Heart left ventricle (tissue), 16 donors: ENCODE data around the gene KLRC4. TPM values are rescaled to one million over a fixed set of nuclear protein-coding genes. Genes with fewer than 3 reads are reported as not detected.
A peak's percentile ranks its signal among the peaks of the same experiment; 100 is the strongest.
"Not testable (repeated sequence)": the region's sequence is repeated elsewhere in the genome, so short reads cannot be mapped to it uniquely, and the experiment has no call there.

Experiments
- ATAC-seq, 4 donors: fragments of 200-7000 bp; cut with Tn5 transposase; one replicate each; pipeline ENCODE4 v1.9.1; 2020 to 2022; ENCODE audit warnings: moderate library complexity in 4 of 4, mild to moderate bottlenecking in 3 of 4, moderate number of reproducible peaks in 1 of 4
- DNase-seq, 5 donors: peaks; one replicate each; pipeline ENCODE4 v3.0.0-alpha.2; 2020
- H3K27ac ChIP-seq, 12 donors: fragments of 200-600 bp; sonication (generic) in 4 of 12; one replicate each; pipeline versions ENCODE4 v1.5.0 to v1.8.0; 2016 to 2022; ENCODE audit warnings: mild to moderate bottlenecking in 2 of 12
- H3K27me3 ChIP-seq, 9 donors: fragments of 200-600 bp; sonication (generic) in 2 of 9; one replicate each; pipeline versions ENCODE4 v1.5.1 to v1.8.0; 2016 to 2022; ENCODE audit warnings: mild to moderate bottlenecking in 3 of 9
- H3K36me3 ChIP-seq, 9 donors: fragments of 200-600 bp; sonication (generic) in 2 of 9; one replicate each; pipeline versions ENCODE4 v1.5.0 to v1.8.0; 2018 to 2022; ENCODE audit warnings: mild to moderate bottlenecking in 2 of 9
- H3K4me1 ChIP-seq, 12 donors: fragments of 200-600 bp; sonication (generic) in 4 of 12; one replicate each; pipeline versions ENCODE4 v1.5.0 to v1.8.0; 2016 to 2022; ENCODE audit warnings: mild to moderate bottlenecking in 3 of 12
- H3K4me3 ChIP-seq, 12 donors: fragments of 200-600 bp; sonication (generic) in 4 of 12; one replicate each; pipeline versions ENCODE4 v1.5.0 to v1.8.0; 2017 to 2022; ENCODE audit warnings: mild to moderate bottlenecking in 9 of 12, moderate library complexity in 4 of 12
- H3K9me3 ChIP-seq, 12 donors: fragments of 200-600 bp; sonication (generic) in 4 of 12; one replicate each; pipeline versions ENCODE4 v1.5.0 to v1.8.0; 2016 to 2022; ENCODE audit warnings: mild to moderate bottlenecking in 1 of 12
- POLR2A ChIP-seq, 2 donors: fragments of 450-650 bp; IDR thresholded peaks; one replicate each; pipeline ENCODE4 v1.6.1; 2017; ENCODE audit warnings: antibody characterized with exemption in 2 of 2, mild to moderate bottlenecking in 2 of 2, moderate library complexity in 2 of 2
- WGBS, 4 donors: extraction: QIAGEN DNeasy Blood & Tissue Kit in 2 of 4; methylation state at CpG; one replicate each; pipeline versions ENCODE4 v1.1.5 to v1.1.7; 2013 to 2018; 5-methylcytosine and 5-hydroxymethylcytosine counted together
- intact Hi-C, 10 donors: fragments of 100-400 bp; cut with DNase I; formaldehyde crosslinking; loops; one replicate each; pipeline versions ENCODE4 v1.11.1 to v1.14.2; 2022
- polyA plus RNA-seq, 2 donors: library from polyadenylated mRNA; stranded (reverse); fragments of 200-250 nt; gene quantifications; one replicate each; pipeline ENCODE4 v1.2.3, GENCODE V29; 2013
- total RNA-seq, 9 donors: library from RNA; depleted of rRNA in 2 of 9; stranded (reverse); fragments of >200 nt in 2 of 9; fragmentation: NEBNext Ultra II Directional in 3 of 9; extraction: Animal tissue kit (Norgen Biotek cat#: 25700) in 3 of 9; gene quantifications; one replicate each; pipeline versions ENCODE4 v1.1.0 to v1.2.4, GENCODE V29; 2016 to 2023
- TF ChIP-seq, protein P1 (sequence below), 12 donors: fragments of 200-600 bp; sonication (generic) in 4 of 12; IDR thresholded peaks; one replicate each; pipeline versions ENCODE4 v1.5.0 to v1.8.0; 2018 to 2022; ENCODE audit warnings: antibody characterized with exemption in 12 of 12, mild to moderate bottlenecking in 5 of 12
- donor health status: ischemic (EF 13 %, LVEDD 7.1; RV severe dilation, severe dysfunction).
- donor health status: healthy with polysubstance abuse.
- donor health status: DM: no; HTN: yes; CAD: no.
- donor health status: DM: no; HTN: no; CAD: no.
- donor health status: ischemic (EF 25% LVEDD 6.9; RV normal size, moderate dysfunction).
- donor health status: ischemic (EF 25% LVEDD 5.7; RV mildly dilated, moderate dysfunction).
- donor health status: healthy.
- donor health status: DM: yes; HTN: yes; CAD: no.
- donor health status: ischemic (EF 35%, LVEDD 5.7; RV mildly dilated, moderate dysfunction).
- donor health status: nonischemic (EF 11% LVEDD 7.7; RV severe dilation, severe dysfunction).
- donor health status: DM: yes; HTN: yes; CAD: no.
- donor health status: PGD.
- donor health status: ischemic (EF 29% LVEDD 5.4; RV normal size, mild dysfunction).
- donor health status: nonischemic (EF 23%, LVEDD 6.1; RV moderate dilation, normal function).

The KLRC4 gene
- total and polyA plus RNA-seq, 11 donors, result 1.1 TPM; not detected in 10

DNA sequence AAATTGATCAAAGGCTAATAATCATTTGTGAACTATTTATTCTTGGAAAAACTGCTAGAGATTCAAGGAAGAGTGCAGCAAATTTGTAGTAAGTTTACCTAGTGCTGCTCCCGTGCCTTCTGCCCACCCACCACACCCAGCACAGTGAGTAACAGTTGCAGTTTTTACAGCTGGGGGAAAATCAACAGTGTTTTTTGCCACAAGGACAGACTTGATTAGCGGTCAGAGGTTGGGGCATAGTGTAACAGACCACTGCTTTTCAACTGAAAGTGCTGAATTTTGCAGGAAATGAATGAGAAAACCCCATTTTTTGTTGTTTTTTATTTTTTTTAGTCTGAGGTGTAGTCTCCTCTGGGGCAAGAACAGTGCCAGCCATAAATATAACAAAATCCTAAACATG, 12.3 kb downstream of the KLRC4 start:
- WGBS, 4 donors, result 49 to 77% (median 61%) methylated on average over 2 of the region's 2 CpGs
- no peak overlapping the region for H3K4me3 ChIP-seq
- no peaks in the 10 kb centered on the region for H3K36me3 ChIP-seq
- no peaks in the 10 kb centered on the region for H3K27me3 ChIP-seq
- H3K9me3 ChIP-seq, result no peaks in the 10 kb centered on the region
- H3K4me1 ChIP-seq, result peaks cover 0 to 22% (median 0%) of the 10 kb centered on the region in 12 donors
- ATAC-seq, result no peak
- TF ChIP-seq, protein P1, sequence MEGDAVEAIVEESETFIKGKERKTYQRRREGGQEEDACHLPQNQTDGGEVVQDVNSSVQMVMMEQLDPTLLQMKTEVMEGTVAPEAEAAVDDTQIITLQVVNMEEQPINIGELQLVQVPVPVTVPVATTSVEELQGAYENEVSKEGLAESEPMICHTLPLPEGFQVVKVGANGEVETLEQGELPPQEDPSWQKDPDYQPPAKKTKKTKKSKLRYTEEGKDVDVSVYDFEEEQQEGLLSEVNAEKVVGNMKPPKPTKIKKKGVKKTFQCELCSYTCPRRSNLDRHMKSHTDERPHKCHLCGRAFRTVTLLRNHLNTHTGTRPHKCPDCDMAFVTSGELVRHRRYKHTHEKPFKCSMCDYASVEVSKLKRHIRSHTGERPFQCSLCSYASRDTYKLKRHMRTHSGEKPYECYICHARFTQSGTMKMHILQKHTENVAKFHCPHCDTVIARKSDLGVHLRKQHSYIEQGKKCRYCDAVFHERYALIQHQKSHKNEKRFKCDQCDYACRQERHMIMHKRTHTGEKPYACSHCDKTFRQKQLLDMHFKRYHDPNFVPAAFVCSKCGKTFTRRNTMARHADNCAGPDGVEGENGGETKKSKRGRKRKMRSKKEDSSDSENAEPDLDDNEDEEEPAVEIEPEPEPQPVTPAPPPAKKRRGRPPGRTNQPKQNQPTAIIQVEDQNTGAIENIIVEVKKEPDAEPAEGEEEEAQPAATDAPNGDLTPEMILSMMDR (IDR thresholded peaks at IDR 0.05), result no peak
- no peak for TF ChIP-seq POLR2A (IDR thresholded peaks at IDR 0.05)
- DNase-seq, result no peak
- intact Hi-C loops, result no loop called here
- H3K27ac ChIP-seq, result peak overlapping the region in 1 of 12 donors; percentile 0

DNA sequence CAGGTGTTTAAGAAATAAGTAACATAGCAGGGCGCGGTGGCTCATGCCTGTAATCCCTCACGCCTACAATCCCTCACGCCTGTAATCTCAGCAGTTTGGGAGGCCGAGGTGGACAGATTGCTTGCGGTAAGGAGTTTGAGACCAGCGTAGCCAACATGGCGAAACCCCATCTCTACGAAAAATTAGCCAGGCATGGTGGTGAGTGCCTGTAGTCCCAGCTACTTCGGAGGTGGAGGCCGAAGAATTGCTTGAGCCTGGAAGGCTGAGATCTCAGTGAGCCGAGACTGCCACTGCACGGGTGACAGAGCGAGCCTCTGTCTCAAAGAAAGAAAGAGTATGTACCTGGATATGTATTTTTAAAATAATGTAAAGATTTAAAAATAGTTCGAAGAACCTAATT, 13.4 kb downstream of the KLRC4 start:
- intact Hi-C loops, H3K9me3 ChIP-seq, H3K36me3 ChIP-seq, H3K4me3 ChIP-seq, H3K27me3 ChIP-seq, DNase-seq, ATAC-seq: not testable (repeated sequence)
- Histone ChIP-seq H3K4me1 (peaks cover 0 to 28% (median 0%) of the 10 kb centered on the region in 12 donors), H3K27ac (peak overlapping the region in 2 of 12 donors; percentile 40 to 74)
- WGBS, 4 donors, result 89 to 94% (median 92%) methylated on average over 15 of the region's 15 CpGs

GRCh38 chr12:10395390-10395998, 14.1 kb downstream of the KLRC4 start:
- Histone ChIP-seq H3K27ac (peak overlapping the region in 5 of 12 donors; percentile 11 to 74 (median 38)), H3K4me3 (peak overlapping the region in 2 of 12 donors; percentile 3 to 16)

DNA sequence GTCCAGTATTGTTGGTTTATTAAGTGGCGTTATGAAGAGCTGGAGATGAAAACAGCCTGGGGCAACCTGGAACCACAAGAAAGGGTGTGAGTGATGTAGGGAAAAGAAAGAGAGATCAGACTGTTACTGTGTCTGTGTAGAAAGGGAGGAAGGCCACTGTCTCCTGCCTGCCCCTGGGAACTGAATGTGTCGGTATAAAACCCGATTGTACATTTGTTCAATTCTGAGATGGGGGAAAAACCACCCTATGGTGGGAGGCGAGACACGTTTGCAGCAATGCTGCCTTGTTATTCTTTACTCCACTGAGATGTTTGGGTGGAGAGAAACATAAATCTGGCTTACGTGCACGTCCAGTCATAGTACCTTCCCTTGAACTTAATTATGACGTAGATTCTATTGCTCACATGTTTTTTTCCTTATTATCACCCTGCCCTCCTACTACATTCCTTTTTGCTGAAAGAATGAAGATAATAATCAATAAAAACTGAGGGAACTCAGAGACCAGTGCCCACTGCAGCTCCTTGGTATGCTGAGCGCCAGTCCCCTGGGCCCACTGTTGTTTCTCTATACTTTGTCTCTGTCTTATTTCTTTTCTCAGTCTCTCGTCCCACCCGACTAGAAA, 14.9 kb downstream of the KLRC4 start:
- 84 to 93% (median 85%) methylated on average over 11 of the region's 11 CpGs for WGBS, 4 donors
- DNase-seq, H3K4me3 ChIP-seq, H3K9me3 ChIP-seq, ATAC-seq, H3K36me3 ChIP-seq, H3K27me3 ChIP-seq, intact Hi-C loops: not testable (repeated sequence)
- H3K4me1 ChIP-seq, result peaks cover 0 to 28% (median 0%) of the 10 kb centered on the region in 12 donors
- H3K27ac ChIP-seq, result peak overlapping the region in 1 of 12 donors; percentile 74

More at GRCh38 chr12:10395390-10395998, 14.1 kb downstream of the KLRC4 start:
- TF ChIP-seq POLR2A (IDR thresholded peaks at IDR 0.05), result no peak
- TF ChIP-seq, protein P1 (IDR thresholded peaks at IDR 0.05), result no peak
- Histone ChIP-seq H3K4me1 (peaks cover 0 to 28% (median 0%) of the 10 kb centered on the region in 12 donors), H3K36me3 (no peaks in the 10 kb centered on the region), H3K27me3 (no peaks in the 10 kb centered on the region), H3K9me3 (no peaks in the 10 kb centered on the region)
- ATAC-seq (peak in 3 of 4 donors; percentile 80 to 82 (median 82)), DNase-seq (peak in 2 of 5 donors; percentile 22 to 29)
- 42 to 50% (median 48%) methylated on average over 6 of the region's 6 CpGs for WGBS, 4 donors
- intact Hi-C loops, result no loop called here

GRCh38 chr12:10393291-10393690, 16.3 kb downstream of the KLRC4 start:
- TF ChIP-seq, protein P1 (IDR thresholded peaks at IDR 0.05), result no peak
- TF ChIP-seq POLR2A (IDR thresholded peaks at IDR 0.05), result no peak
- Histone ChIP-seq H3K4me1 (peaks cover 0 to 28% (median 0%) of the 10 kb centered on the region in 12 donors), H3K36me3 (no peaks in the 10 kb centered on the region), H3K9me3 (no peaks in the 10 kb centered on the region), H3K27me3 (no peaks in the 10 kb centered on the region), H3K27ac (peak overlapping the region in 1 of 12 donors; percentile 74), H3K4me3 (no peak overlapping the region)
- intact Hi-C loops, result no loop called here
- DNase-seq (no peak), ATAC-seq (no peak)
- 48 to 60% (median 55%) methylated on average over 3 of the region's 3 CpGs for WGBS, 4 donors
